Neural cell (in vitro differentiated cells): ENCODE results near the gene TMEM208. TPM values are rescaled to one million over a fixed set of nuclear protein-coding genes. Genes with fewer than 3 reads are reported as not detected.

Experiments
- H2AFZ ChIP-seq: fragments of 200-600, 300-800 bp; sonication (generic), shearing (Covaris generic); 2 replicates; pipeline ENCODE4 v1.6.0; 2014; ENCODE audit warnings: low read depth, mild to moderate bottlenecking, antibody characterized with exemption, low read length, moderate library complexity
- H3F3A ChIP-seq: fragments of 200-600 bp; shearing (Covaris generic); 2 replicates; pipeline ENCODE4 v1.6.1; 2016; ENCODE audit warnings: mild to moderate bottlenecking, moderate library complexity, mixed read lengths, antibody characterized with exemption, low read length; ENCODE audit not compliant: insufficient read depth, poor library complexity, severe bottlenecking
- H3K27ac ChIP-seq: fragments of 200-600, 300-800 bp; sonication (generic), shearing (Covaris generic); 2 replicates; pipeline ENCODE4 v1.5.1; 2014; ENCODE audit warnings: mild to moderate bottlenecking, low read length, moderate library complexity
- H3K27me3 ChIP-seq: fragments of 300-800, 200-600 bp; sonication (generic), shearing (Covaris generic); 2 replicates; pipeline ENCODE4 v1.6.0; 2014; ENCODE audit warnings: mild to moderate bottlenecking, low read depth, low read length, moderate library complexity; ENCODE audit not compliant: insufficient read depth
- H3K36me3 ChIP-seq: fragments of 300-800, 200-600 bp; sonication (generic), shearing (Covaris generic); 2 replicates; pipeline ENCODE4 v1.5.1; 2014; ENCODE audit warnings: mild to moderate bottlenecking, antibody characterized with exemption, low read length, moderate library complexity; ENCODE audit not compliant: insufficient read depth
- H3K4me2 ChIP-seq: fragments of 300-800, 200-600 bp; sonication (generic), shearing (Covaris generic); 2 replicates; pipeline ENCODE4 v1.6.0; 2014; ENCODE audit warnings: mild to moderate bottlenecking, low read length
- H3K4me3 ChIP-seq: fragments of 300-800, 200-600 bp; sonication (generic), shearing (Covaris generic); 2 replicates; pipeline ENCODE4 v1.5.1; 2014; ENCODE audit warnings: mild to moderate bottlenecking, low read length, moderate library complexity
- H3K79me2 ChIP-seq: fragments of 200-600 bp; shearing (Covaris generic); replicated peaks from 2 replicates; pipeline ENCODE4 v1.6.0; 2014; ENCODE audit warnings: mild to moderate bottlenecking, low read length, moderate library complexity; ENCODE audit not compliant: insufficient read depth
- H3K9ac ChIP-seq: fragments of 300-800, 200-600 bp; sonication (generic), shearing (Covaris generic); 2 replicates; pipeline ENCODE4 v1.6.1; 2016; ENCODE audit warnings: mild to moderate bottlenecking, low read length, mixed read lengths
- H3K9me2 ChIP-seq: fragments of 200-600 bp; shearing (Covaris generic); 2 replicates; pipeline ENCODE4 v1.6.1; 2016; ENCODE audit warnings: mild to moderate bottlenecking, low read length, mixed read lengths; ENCODE audit not compliant: insufficient read depth
- H3K9me3 ChIP-seq: fragments of 200-600, 300-800 bp; sonication (generic), shearing (Covaris generic); 2 replicates; pipeline ENCODE4 v1.6.1; 2016; ENCODE audit warnings: mild to moderate bottlenecking, mixed run types, low read length, moderate library complexity, mixed read lengths
- H4K20me1 ChIP-seq: fragments of 200-600 bp; shearing (Covaris generic); 2 replicates; pipeline ENCODE4 v1.6.1; 2016; ENCODE audit warnings: mild to moderate bottlenecking, mixed run types; ENCODE audit not compliant: insufficient read depth
- CTCF ChIP-seq: fragments of 450-650 bp; IDR thresholded peaks from 2 replicates; pipeline ENCODE4 v1.5.1; 2014; ENCODE audit warnings: antibody characterized with exemption, mild to moderate bottlenecking, moderate library complexity; ENCODE audit not compliant: poor library complexity, severe bottlenecking
- EZH2 ChIP-seq: fragments of 200-600, 300-800 bp; shearing (Covaris generic), sonication (generic); IDR thresholded peaks from 2 replicates; pipeline ENCODE4 v1.6.1; 2014; ENCODE audit warnings: antibody characterized with exemption, low read length, borderline replicate concordance, mild to moderate bottlenecking; ENCODE audit not compliant: insufficient read depth, poor library complexity, severe bottlenecking
- RAD21 ChIP-seq: fragments of 450-650 bp; conservative IDR thresholded peaks from 2 replicates; pipeline ENCODE4 v1.6.1; 2014; ENCODE audit warnings: antibody characterized with exemption, mild to moderate bottlenecking, moderate library complexity
- REST ChIP-seq: IDR thresholded peaks from 2 replicates; pipeline ENCODE4 v1.6.1; 2012; ENCODE audit warnings: borderline replicate concordance
- SMC3 ChIP-seq: fragments of 450-650 bp; conservative IDR thresholded peaks from 2 replicates; pipeline ENCODE4 v1.6.1; 2014; ENCODE audit warnings: antibody characterized with exemption, mild to moderate bottlenecking, moderate library complexity; ENCODE audit not compliant: poor library complexity
- polyA plus RNA-seq: library from polyadenylated mRNA; depleted of rRNA; stranded (reverse); fragments of >200 nt; gene quantifications from 2 replicates; pipeline ENCODE4 v1.2.3, GENCODE V29; 2014

The TMEM208 gene
- polyA plus RNA-seq, 1 donor from 2014 or later, result 53.5 TPM

GRCh38 chr16:67247192-67248072, 20.5 kb downstream of the TMEM208 start, which contains the start of gene FHOD1:
Gene FHOD1 (minus strand): TSS chr16:67247481. CDS start chr16:67247410, 71 bp downstream.
- H3K27me3 ChIP-seq, result peaks cover 49% of the 10 kb centered on the region
- TF ChIP-seq SMC3 (no peak), CTCF (peak; percentile 18)

GRCh38 chr16:67248073-67248400, 21.1 kb downstream of the TMEM208 start:
- Histone ChIP-seq H3K27me3 (peaks cover 49% of the 10 kb centered on the region), H3K4me3 (peak overlapping the region; percentile 70), H3F3A (no peaks in the 10 kb centered on the region), H2AFZ (no peak overlapping the region), H3K79me2 (no peaks in the 10 kb centered on the region), H4K20me1 (no peaks in the 10 kb centered on the region), H3K9me2 (no peaks in the 10 kb centered on the region), H3K27ac (no peak overlapping the region), H3K9me3 (no peaks in the 10 kb centered on the region), H3K9ac (peak overlapping the region; percentile 59), H3K4me2 (peak overlapping the region; percentile 73), H3K36me3 (no peaks in the 10 kb centered on the region)
- TF ChIP-seq EZH2, result no peak
- no peak for TF ChIP-seq RAD21
- no peak for TF ChIP-seq REST
- TF ChIP-seq CTCF, result no peak

More at GRCh38 chr16:67247192-67248072, 20.5 kb downstream of the TMEM208 start, which contains the start of gene FHOD1:
- Histone ChIP-seq H2AFZ (no peak within 1 kb of the TSS), H3K27ac (no peak within 1 kb of the TSS), H3K36me3 (no peaks in the 10 kb centered on the region), H3K9ac (peak within 1 kb of the TSS; percentile 59), H3K9me2 (no peaks in the 10 kb centered on the region), H3K9me3 (no peaks in the 10 kb centered on the region), H3K4me2 (peak within 1 kb of the TSS; percentile 73), H3K4me3 (peak within 1 kb of the TSS; percentile 70), H3K79me2 (no peaks in the 10 kb centered on the region), H4K20me1 (no peaks in the 10 kb centered on the region), H3F3A (no peaks in the 10 kb centered on the region)
